HG03060 (cell line): ENCODE measurements around the gene LMNTD1.
"Not testable (repeated sequence)": the region's sequence is repeated elsewhere in the genome, so short reads cannot be mapped to it uniquely, and the experiment has no call there.

Experiments
- ATAC-seq: cut with Tn5 transposase; IDR thresholded peaks from one replicate; pipeline ENCODE4 v1.9.1; 2021; ENCODE audit warnings: low read depth, moderate number of reproducible peaks; ENCODE audit not compliant: unreplicated experiment

The LMNTD1 gene

GRCh38 chr12:25436206-25437030 lies 116.7 kb downstream of the LMNTD1 start:
- ATAC-seq, result no peak

- ATAC-seq, result no peak
Measured at GRCh38 chr12:25435431-25435830, 117.7 kb downstream of the LMNTD1 start.

- no peak for ATAC-seq
Measured at GRCh38 chr12:25434515-25434914, 118.6 kb downstream of the LMNTD1 start.

GRCh38 chr12:25433581-25434325 lies 119.3 kb downstream of the LMNTD1 start:
- ATAC-seq, result no peak

GRCh38 chr12:25433024-25433423 lies 120.1 kb downstream of the LMNTD1 start:
- no peak for ATAC-seq

- no peak for ATAC-seq
Measured at GRCh38 chr12:25427337-25428249, 125.5 kb downstream of the LMNTD1 start.

GRCh38 chr12:25426821-25427220 lies 126.3 kb downstream of the LMNTD1 start:
- ATAC-seq, result not testable (repeated sequence)
